Pancreas (tissue), 10 donors: ENCODE data around the gene PEX7. TPM values are rescaled to one million over a fixed set of nuclear protein-coding genes. Genes with fewer than 3 reads are reported as not detected.

Experiments used
- ATAC-seq, 4 donors: fragments of 200-7000 bp; cut with Tn5 transposase; one replicate each; pipeline versions ENCODE4 v1.8.0 to v1.9.1; 2020; ENCODE audit warnings: mild to moderate bottlenecking in 4 of 4, moderate library complexity in 4 of 4
- DNase-seq, 6 donors: peaks; one replicate each; pipeline ENCODE4 v3.0.0-alpha.2; 2020
- FAIRE-seq: peaks from 2 replicates; lab custom pipeline; 2012; peaks lifted over from hg19 to GRCh38; lab: Jason Lieb, UNC
- H3K27ac ChIP-seq, 4 donors: fragments of 200-600 bp; sonication (generic); 1 replicate in 3 of 4; 2 replicates in 1 of 4; pipeline versions ENCODE4 v1.5.0 to v1.8.0; 2020
- H3K27me3 ChIP-seq, 4 donors: fragments of 200-600 bp; one replicate each; pipeline ENCODE4 v1.8.0; 2021
- H3K36me3 ChIP-seq, 3 donors: fragments of 200-600 bp; sonication (generic) in 1 of 3; one replicate each; pipeline versions ENCODE4 v1.5.0 to v1.8.0; 2020 to 2021
- H3K4me1 ChIP-seq, 3 donors: fragments of 200-600 bp; one replicate each; pipeline ENCODE4 v1.8.0; 2021
- H3K4me3 ChIP-seq, 4 donors: fragments of 200-600 bp; sonication (generic) in 2 of 4; one replicate each; pipeline versions ENCODE4 v1.5.0 to v1.8.0; 2020 to 2021
- H3K9me3 ChIP-seq, 4 donors: fragments of 200-600 bp; one replicate each; pipeline ENCODE4 v1.8.0; 2021
- CTCF ChIP-seq, 4 donors: fragments of 200-600 bp; sonication (generic) in 3 of 4; IDR thresholded peaks; one replicate each; pipeline versions ENCODE4 v1.5.0 to v1.8.0; 2021; ENCODE audit warnings: antibody characterized with exemption in 4 of 4
- WGBS, 2 donors: extraction: QIAGEN DNeasy Blood & Tissue Kit; methylation state at CpG; one replicate each; pipeline ENCODE4 v1.1.7; 2013; 5-methylcytosine and 5-hydroxymethylcytosine counted together
- intact Hi-C, 3 donors: fragments of 100-400 bp; cut with DNase I; formaldehyde crosslinking; loops; one replicate each; pipeline versions ENCODE4 v1.11.1 to v1.14.2; 2022
- polyA plus RNA-seq, 2 donors: library from polyadenylated mRNA; stranded (reverse); fragments of 200-250 nt; gene quantifications; one replicate each; pipeline ENCODE4 v1.2.3, GENCODE V29; 2013
- total RNA-seq, 6 donors: library from RNA; stranded (reverse); fragmentation: NEBNext Ultra II Directional in 4 of 6; extraction: Animal tissue kit (Norgen Biotek cat#: 25700) in 4 of 6; gene quantifications; one replicate each; pipeline versions ENCODE4 v1.2.1 to v1.2.4, GENCODE V29; 2021 to 2023
- donor health status: healthy with polysubstance abuse.
- donor health status: DM: no; HTN: no; CAD: no; lungs with moderate emphysema.
- donor health status: DM: no; HTN: no; CAD: no.
- donor health status: control.
- donor health status: control.
- donor health status: Bipolar disorder and iron deficiency.
- donor health status: DM: yes; HTN: yes; CAD: no.
- donor health status: DM: no; HTN: no; CAD: no.
- donor health status: DM: no; HTN: no; CAD: no.
- donor health status: DM: yes; HTN: yes; CAD: no.

PEX7 gene, protein sequence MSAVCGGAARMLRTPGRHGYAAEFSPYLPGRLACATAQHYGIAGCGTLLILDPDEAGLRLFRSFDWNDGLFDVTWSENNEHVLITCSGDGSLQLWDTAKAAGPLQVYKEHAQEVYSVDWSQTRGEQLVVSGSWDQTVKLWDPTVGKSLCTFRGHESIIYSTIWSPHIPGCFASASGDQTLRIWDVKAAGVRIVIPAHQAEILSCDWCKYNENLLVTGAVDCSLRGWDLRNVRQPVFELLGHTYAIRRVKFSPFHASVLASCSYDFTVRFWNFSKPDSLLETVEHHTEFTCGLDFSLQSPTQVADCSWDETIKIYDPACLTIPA
- 1 to 10 TPM; 5.6 to 9.3 (median 7.4) TPM for total RNA-seq
- polyA plus RNA-seq: 1 to 10 TPM; 3.9 to 7.4 TPM

GRCh38 chr6:136822376-136823127 is at the start of gene PEX7:
Gene PEX7 (plus strand): TSS chr6:136822592. CDS start chr6:136822666, 74 bp downstream.
- Histone ChIP-seq H3K4me1 (peaks cover 8 to 29% (median 20%) of the 10 kb centered on the region in 3 donors), H3K9me3 (no peaks in the 10 kb centered on the region), H3K4me3 (peak within 1 kb of the TSS; percentile 64 to 92 (median 78)), H3K27me3 (no peaks in the 10 kb centered on the region), H3K36me3 (no peaks in the 10 kb centered on the region), H3K27ac (peak within 1 kb of the TSS; percentile 96 to 97 (median 96))
- peak; percentile 40 to 62 (median 58) for TF ChIP-seq CTCF (IDR thresholded peaks at IDR 0.05)
- FAIRE-seq: no peak
- peak; percentile 89 to 92 (median 91) for DNase-seq
- ATAC-seq: peak; percentile 85 to 92 (median 91)
- 0 to 1% methylated on average over 77 to 78 of the region's 78 CpGs for WGBS, 2 donors
- intact Hi-C loops: no loop called here

DNA sequence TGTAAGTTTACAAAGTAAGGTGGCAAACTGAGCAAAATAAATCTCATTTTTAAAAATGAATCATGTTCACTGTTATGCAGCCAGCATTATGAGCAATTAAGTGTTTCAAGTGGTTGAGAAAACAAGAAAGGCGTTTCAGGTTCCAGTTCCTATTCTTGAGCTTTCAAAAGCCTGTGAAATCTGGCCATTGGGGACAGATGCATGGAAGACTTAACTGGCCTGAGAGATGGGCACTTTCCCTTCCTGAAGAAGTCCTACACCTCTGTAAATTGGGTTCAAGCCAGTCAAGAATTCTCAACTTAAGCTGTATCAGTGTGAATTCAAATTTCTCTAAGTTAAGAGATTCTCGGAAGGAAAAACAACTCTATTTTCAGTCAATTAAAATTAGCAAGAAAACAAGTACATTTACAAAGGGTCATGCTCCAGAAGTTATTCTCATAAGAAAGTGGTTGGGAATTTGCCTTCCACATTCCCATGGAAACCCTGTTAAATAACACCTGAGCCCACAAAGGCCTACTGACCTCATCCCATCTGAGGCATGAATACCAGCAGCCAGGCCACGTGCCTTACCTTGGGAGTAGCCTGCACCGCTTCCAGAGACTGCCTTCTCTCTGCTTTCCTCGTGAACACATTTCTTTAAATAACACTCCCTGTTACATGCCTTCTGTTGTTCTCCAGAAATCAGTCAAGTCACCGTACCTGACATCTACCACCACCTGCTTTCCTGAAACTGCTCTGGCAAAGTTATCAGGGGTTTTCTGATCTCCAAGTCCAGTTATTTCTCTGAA is 49.5 kb upstream of the PEX7 start:
- no peak for FAIRE-seq
- Histone ChIP-seq H3K36me3 (no peaks in the 10 kb centered on the region), H3K9me3 (no peaks in the 10 kb centered on the region), H3K4me1 (peaks cover 27 to 40% (median 35%) of the 10 kb centered on the region in 3 donors), H3K27ac (peak overlapping the region; percentile 66 to 84 (median 70)), H3K27me3 (no peaks in the 10 kb centered on the region), H3K4me3 (no peak overlapping the region)
- WGBS, 2 donors: 48 to 58% methylated on average over 6 of the region's 6 CpGs
- no peak for TF ChIP-seq CTCF (IDR thresholded peaks at IDR 0.05)
- peak in 5 of 6 donors; percentile 74 to 87 (median 76) for DNase-seq
- ATAC-seq: peak; percentile 91 to 97 (median 92)
- intact Hi-C loops: no loop called here

DNA sequence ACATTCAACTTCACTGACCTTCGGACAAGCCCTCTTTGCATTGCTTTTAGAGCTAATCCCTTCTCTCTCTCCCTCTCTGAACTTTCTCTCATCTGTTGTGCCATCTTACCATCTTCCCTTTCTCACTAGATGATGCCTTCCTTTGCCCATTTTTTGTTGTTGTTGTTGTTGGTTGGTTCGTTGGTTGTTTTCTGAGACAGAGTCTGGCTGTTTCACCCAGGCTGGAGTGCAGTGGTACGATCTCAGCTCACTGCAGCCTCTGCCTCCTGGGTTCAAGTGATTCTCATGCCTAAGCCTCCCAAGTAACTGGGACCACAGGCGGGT is 49.0 kb upstream of the PEX7 start:
- Histone ChIP-seq H3K27ac (peak overlapping the region; percentile 66 to 84 (median 70)), H3K36me3 (no peaks in the 10 kb centered on the region), H3K9me3 (no peaks in the 10 kb centered on the region), H3K4me3 (no peak overlapping the region), H3K27me3 (no peaks in the 10 kb centered on the region), H3K4me1 (peaks cover 27 to 35% (median 33%) of the 10 kb centered on the region in 3 donors)
- ATAC-seq: no peak
- 70 to 78% methylated on average over 4 of the region's 4 CpGs for WGBS, 2 donors
- intact Hi-C loops: no loop called here
- FAIRE-seq: no peak
- TF ChIP-seq CTCF (IDR thresholded peaks at IDR 0.05): no peak
- no peak for DNase-seq

DNA sequence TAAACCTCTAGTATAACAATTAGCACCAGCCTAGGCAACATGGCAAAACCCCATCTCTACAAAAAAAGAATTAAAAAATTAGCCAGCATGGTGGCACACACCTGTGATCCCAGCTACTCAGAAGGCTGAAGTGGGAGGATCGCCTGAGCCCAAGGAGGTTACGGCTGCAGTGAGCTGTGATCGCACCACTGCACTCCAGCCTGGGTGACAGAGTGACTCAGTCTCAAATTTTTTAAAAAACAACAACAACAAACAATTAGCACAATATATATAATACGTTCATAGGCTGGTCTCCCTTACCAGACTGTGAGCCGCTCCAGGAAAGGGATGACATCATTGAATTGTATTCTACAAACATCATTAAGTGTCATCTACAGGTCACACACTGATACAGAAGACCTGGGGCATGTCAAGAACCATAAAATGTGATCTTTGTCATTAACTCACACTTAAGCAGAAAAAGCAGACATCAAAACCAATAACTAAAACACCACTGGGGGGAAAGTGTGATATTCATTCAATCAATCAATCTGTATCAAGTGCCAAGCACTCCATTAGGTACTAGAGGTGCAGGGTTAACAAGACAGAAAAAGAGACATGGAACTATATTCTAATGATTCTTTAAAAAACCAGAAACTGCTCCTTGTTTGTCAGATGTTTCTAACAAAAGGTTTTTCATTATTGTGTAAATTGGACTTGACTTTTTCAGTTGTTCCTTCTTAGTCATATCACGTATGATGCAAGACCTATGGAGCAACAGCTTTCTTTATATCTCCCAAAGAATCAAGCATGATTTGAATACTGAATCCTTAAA is 48.0 kb upstream of the PEX7 start:
- intact Hi-C loops: no loop called here
- FAIRE-seq: no peak
- TF ChIP-seq CTCF (IDR thresholded peaks at IDR 0.05): no peak
- Histone ChIP-seq H3K4me3 (no peak overlapping the region), H3K27me3 (no peaks in the 10 kb centered on the region), H3K9me3 (no peaks in the 10 kb centered on the region), H3K27ac (peak overlapping the region; percentile 10 to 84 (median 67)), H3K36me3 (no peaks in the 10 kb centered on the region), H3K4me1 (peaks cover 27 to 35% (median 33%) of the 10 kb centered on the region in 3 donors)
- ATAC-seq: peak in 3 of 4 donors; percentile 16 to 62 (median 30)
- WGBS, 2 donors: 71 to 79% methylated on average over 6 of the region's 6 CpGs
- no peak for DNase-seq
